ENCODE results near the gene AHDC1.

DNA sequence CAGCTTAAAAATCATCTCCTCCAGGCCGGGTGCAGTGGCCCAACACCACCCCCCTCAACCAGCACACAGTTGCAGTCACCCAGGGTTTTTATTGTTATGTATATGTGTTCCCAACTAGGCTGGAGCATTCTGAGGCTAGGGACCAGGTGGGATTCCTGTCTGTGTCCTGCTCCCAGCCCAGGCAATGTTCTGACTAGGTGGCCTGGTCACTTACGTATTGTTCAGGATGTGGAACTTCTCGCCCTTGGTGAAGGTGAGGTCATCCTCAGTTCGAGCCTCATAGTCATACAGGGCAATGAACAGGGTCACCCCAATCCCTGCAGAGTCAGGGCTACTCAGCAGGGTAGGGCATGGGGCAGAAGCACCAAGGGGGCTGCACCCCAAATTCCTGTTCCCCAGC, 18.9 kb upstream of the AHDC1 start:
- TF ChIP-seq GATA3 (IDR thresholded peaks at IDR 0.05; ENCODE audit: low read depth, low read length) (no peak), GATA2 (IDR thresholded peaks at IDR 0.05; ENCODE audit: low read depth, low read length) (no peak)
